Right renal pelvis (tissue), 4 donors: ENCODE results near the gene MICAL3. TPM values are rescaled to one million over a fixed set of nuclear protein-coding genes. Genes with fewer than 3 reads are reported as not detected.

Experiments used
- DNase-seq, 4 donors: peaks; one replicate each; pipeline ENCODE4 v3.0.0-alpha.2; 2013; ENCODE audit warnings: low read depth in 4 of 4, low spot score in 3 of 4, missing footprints in 1 of 4
- polyA plus RNA-seq, 4 donors: library from polyadenylated mRNA; unstranded; fragments of 120-200 nt; gene quantifications; one replicate each; pipeline ENCODE4 v1.2.1, GENCODE V29; 2013; ENCODE audit not compliant: insufficient read length in 4 of 4

Gene MICAL3
- polyA plus RNA-seq, 4 donors: 25.6 to 31.5 (median 27.7) TPM

DNA sequence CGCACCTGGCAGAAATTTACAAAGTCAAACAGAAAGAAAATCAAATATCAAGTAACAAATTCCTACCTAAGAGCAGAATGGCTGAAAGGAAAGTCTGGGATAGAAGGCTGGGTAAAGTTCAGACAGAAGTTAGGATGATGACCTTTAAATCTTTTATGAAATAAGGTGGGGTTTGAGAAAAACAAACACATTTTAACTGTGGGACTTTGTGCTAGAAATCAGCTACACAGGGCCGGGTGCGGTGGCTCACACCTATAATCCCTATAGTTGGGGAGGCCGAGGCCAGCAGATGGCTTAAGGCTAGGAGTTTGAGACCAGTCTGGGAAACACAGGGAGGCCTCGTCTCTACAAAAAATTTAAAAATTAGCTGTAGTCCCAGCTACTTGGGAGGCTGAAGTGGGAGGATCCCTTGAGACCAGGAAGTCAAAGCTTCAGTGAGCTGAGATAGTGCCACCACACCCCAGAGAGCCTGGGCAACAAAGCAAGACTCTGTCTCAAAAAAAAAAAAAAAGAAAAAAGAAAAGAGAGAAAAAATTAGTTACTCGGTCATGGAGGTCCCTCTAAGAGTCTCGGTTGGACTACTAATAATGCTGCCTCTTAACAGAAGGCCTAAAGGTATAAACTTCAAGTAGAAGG is 130.3 kb downstream of the MICAL3 start:
- no peak for DNase-seq

DNA sequence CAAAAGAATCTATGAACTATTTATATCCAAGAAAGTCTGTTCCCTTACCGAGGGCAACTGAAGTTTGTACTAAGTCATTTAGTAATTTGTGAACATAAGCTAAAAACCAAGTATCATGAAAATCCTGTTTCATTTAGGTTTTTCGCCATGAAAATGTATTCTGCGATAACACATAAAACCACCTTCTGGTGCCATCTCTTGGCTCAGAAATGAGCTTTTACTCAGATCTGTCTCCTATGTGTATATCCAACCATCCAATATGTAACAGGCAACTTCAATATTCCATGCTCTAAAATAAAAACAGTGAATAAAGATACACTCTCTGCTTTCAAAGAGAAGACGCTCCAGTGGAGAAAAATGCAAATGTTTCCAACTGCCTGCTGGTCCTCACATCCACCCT is 132.0 kb downstream of the MICAL3 start:
- no peak for DNase-seq

DNA sequence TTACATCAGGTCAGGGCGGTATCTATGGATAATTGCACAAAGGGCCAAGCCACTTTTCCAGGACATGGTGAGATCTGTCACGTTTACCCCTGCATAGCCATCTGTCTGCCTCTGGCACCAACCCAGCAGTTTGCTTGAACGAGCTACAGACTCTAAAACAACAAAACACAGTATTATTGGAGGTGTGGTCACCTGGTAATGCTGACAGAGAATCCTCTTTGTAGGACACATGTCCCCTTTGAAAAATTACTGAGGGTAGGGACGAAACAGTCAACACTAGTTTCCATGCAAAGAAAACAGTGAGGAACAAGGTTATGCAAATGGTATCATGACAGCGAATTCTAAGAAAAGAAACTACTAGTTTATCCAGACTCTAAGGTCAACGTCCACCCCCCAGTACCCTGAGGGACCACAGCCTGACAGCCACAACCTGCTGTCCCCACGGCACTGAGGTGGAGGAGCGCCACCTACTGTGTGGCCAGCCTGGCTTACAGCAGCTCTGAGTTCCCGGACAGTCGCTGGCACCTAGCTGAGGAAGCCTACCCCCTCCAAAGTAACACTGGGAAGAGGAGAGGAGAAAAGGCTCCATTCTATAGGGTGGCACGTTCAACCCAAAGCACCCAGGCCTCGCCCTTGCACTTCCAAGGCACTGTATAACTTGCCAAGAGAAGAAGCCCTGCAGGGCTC is 132.7 kb downstream of the MICAL3 start:
- DNase-seq: no peak

GRCh38 chr22:17890892-17891291 is 133.5 kb downstream of the MICAL3 start:
- DNase-seq: no peak

DNA sequence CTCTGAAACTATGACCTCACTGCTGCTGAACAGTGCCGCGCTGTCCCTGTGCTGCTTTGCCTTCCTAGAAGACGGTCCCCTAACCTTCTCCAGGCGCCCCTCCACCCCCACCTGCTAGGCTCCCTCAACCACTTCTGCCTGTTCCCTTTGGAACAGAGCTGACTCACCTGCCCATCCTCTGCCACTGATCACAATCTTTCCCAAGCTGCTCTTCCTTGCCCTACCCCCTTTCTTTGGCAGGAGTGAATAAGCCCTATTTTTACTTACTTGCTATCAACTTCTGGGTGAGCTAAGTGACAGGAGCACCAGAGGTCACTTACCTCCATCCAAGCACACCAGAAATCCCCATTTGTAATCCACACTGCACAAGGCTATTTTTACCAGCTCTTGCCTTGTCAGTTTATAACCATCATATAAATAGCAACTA is 134.1 kb downstream of the MICAL3 start:
- no peak for DNase-seq

- DNase-seq: no peak
Measured at GRCh38 chr22:17888855-17889254, 135.5 kb downstream of the MICAL3 start.

GRCh38 chr22:17888439-17888838 is 135.9 kb downstream of the MICAL3 start:
- no peak for DNase-seq

GRCh38 chr22:17884893-17885292 is 139.5 kb downstream of the MICAL3 start:
- no peak for DNase-seq

- no peak for DNase-seq
Measured at GRCh38 chr22:17884084-17884483, 140.3 kb downstream of the MICAL3 start.

- no peak for DNase-seq
Measured at GRCh38 chr22:17883356-17883755, 141.0 kb downstream of the MICAL3 start.

- no peak for DNase-seq
Measured at GRCh38 chr22:17882727-17883126, 141.6 kb downstream of the MICAL3 start.

DNA sequence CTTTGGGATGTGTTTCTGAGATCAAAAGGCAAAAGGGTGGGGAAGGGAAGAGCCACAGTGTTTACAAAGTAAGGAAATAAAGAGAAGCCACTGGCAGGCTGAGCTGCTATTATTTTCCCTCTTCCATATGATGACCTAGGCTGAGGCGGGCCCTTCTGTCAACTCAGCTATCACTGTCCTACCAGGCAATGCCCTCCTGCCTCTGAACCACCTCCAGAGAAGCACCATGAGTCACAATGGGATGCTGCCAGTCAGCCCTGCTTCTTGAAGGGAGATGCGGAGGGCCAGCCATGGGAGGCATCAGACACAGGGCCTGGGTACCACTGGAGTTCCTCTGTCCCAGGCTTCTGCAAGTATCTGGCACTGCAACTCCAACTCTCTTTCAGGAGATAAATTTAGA is 142.2 kb downstream of the MICAL3 start:
- no peak for DNase-seq

DNA sequence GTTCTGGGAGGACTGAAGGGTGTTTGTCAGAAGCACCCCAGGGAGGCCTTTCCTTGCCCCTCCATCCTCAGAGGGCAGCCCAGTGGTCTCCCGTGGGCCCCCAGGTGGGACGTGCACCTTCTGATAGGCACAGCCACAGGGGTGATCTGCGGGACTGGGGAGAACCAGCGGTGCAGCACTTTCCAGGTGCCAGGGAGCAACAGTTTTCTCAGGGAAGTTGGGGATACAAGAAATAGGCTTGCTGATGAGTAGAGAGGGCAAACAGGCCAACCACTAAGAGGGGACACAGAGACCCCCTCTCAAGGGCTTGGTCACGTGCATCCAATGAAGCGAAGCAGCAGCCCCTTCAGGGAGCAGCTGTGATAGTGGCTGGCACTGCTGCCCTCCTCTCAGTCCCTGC is 143.0 kb downstream of the MICAL3 start:
- DNase-seq: no peak

GRCh38 chr22:17880468-17880867 is 143.9 kb downstream of the MICAL3 start:
- no peak for DNase-seq

DNA sequence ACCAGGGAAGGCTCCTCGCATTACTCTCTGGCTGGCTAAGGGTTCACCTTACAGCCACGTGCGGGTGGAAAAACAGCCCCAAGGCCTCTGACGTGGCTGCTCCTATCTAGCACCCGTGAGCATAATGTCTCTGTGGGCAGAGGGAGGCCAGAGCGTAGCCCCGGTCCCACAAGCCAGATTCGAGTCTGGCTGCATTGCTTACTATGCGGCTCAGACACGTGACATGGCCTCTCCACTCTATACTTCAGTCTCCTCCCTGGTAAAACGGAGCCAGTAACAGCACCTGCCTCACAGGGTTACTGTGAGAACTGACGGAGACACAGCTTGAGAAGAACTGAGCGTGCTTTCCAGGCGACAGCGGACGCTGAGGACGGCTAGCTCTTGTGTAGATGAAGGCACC is 144.3 kb downstream of the MICAL3 start:
- DNase-seq: no peak

DNA sequence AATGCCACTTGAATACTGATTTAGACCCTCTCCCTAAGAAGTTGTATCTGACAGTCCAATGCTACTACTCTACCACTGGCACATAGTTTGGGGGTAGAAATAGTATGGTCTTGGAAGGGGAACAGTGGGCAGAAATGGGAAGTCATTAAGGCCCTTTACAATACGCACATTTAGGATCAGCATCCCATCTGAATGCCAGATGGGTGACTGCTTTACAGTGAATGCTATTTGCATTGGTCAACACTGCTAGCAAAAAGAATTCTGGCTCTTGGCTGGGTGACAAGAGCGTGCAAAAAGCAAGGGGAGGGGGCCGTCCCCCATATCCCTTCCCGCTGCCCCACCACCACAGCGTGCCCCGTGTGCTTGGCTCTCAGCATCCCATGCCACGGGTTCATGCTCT is 145.4 kb downstream of the MICAL3 start:
- no peak for DNase-seq

DNA sequence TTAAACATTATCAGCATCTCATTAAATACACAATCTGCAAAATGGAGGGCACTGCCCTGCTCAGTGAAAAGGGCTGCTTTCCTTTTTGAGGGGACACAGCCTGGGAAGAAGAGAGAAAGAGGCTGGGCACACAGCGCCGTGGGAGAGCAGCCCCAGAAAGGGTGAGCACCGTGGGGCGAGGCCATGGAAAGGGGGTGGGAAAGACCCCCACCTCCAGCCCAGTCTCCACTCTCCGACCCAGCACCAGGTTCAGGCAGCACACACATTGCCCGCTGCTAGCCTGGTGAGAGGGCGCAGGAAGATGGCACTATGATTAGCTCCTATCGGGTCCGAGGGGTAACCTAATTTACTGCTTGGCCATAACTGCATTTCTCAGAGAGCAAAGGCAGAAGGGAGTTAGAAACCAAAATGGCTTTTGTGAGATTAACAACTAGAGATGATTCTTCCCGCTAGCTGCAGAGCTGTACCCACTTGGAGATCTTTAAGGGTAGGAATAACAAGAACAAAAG is 146.1 kb downstream of the MICAL3 start:
- no peak for DNase-seq

DNA sequence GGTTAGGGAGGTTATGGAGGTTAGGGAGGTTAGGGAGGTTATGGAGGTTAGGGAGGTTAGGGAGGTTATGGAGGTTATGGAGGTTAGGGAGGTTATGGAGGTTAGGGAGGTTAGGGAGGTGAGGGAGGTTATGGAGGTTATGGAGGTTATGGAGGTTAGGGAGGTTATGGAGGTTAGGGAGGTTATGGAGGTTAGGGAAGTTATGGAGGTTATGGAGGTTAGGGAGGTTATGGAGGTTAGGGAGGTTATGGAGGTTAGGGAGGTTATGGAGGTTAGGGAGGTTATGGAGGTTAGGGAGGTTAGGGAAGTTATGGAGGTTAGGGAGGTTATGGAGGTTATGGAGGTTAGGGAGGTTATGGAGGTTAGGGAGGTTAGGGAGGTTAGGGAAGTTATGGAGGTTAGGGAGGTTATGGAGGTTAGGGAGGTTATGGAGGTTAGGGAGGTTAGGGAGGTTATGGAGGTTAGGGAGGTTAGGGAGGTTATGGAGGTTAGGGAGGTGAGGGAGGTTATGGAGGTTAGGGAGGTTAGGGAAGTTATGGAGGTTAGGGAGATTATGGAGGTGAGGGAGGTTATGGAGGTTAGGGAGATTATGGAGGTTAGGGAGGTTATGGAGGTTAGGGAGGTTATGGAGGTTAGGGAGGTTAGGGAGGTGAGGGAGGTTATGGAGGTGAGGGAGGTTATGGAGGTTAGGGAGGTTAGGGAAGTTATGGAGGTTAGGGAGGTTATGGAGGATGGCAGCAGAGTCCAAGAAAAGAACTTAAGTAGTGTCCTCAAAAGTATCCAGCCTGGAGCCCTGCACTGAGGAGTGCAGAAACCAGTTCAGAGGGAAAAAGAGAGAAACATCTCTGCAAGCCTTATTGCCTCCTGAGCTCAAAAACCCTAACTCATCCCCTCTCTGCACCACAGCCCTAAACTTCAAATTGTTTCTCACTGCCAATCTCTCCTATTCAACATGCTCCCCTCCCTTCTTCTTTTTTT is 147.2 kb downstream of the MICAL3 start:
- peak in 1 of 4 donors; percentile 34 for DNase-seq

DNA sequence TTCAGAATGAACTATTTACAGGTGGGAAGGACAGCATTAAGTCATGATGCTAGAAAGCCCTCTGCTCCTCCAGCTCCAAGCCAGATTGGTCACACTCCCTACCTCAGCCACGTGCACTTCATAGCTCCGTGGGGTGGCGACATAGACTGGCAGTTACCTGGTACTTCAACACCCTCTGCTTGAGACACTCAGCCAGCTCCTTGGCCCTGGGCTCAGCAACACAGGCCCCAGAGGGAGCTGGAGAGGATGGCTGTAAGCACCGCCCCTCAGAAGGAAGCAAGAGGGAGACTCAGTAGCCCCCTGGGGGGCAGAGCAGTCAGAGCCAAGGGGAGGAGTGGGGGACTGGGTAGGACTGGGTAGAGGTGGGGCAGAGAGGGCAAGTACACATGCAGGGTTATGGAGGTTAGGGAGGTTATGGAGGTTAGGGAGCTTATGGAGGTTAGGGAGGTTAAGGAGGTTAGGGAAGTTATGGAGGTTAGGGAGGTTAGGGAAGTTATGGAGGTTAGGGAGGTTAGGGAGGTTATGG is 148.0 kb downstream of the MICAL3 start:
- DNase-seq: peak in 1 of 4 donors; percentile 52

DNA sequence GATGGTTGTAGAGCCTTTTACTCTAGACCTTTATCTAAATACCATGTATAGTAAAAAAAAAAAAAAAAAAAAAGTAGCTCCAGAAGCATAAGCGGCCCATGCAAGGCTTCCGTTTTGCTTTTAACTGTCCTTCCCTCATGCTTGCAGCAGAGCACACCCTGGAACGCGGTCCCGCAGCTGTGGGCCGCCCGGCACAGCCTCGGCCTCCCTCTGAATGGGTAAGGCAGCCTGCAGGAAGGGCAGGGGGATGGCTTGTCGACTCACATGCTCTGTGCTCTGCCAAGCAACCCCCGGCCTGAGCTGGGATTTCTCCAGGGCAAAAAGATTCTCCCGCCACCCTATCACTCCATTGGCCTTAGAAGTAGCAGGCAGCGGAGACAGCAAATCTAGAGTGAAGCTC is 148.7 kb downstream of the MICAL3 start:
- DNase-seq: no peak

DNA sequence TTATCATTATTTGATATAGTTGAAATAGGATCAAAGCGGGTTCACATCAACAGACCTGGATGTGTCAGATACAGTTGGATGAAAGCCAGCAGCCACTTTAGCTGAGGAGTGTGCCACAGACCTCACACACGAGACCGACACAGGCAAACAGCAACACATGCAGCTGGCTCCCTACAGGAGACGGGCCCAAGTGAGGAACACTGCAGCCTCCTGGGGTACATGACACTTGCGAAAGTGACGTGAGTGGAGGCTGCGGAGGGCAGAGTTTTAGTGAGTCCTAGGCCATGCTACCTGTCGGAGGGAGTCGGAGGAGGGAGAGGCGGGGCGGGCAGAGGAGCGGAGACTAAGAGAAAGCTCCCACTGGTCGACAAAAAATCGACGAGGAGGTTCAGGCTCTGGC is 149.2 kb downstream of the MICAL3 start:
- no peak for DNase-seq
